Transverse colon (tissue), 4 donors: ENCODE results near the gene CRTC1. TPM values are rescaled to one million over a fixed set of nuclear protein-coding genes. Genes with fewer than 3 reads are reported as not detected.
"Not testable (repeated sequence)": the region's sequence is repeated elsewhere in the genome, so short reads cannot be mapped to it uniquely, and the experiment has no call there.

Experiments
- DNase-seq: peaks from one replicate; pipeline ENCODE4 v3.0.0-alpha.2; 2019
- H3K27ac ChIP-seq, 4 donors: fragments of 200-600 bp; sonication (generic); 2 replicates each; pipeline ENCODE4 v1.5.1; 2016 to 2018; ENCODE audit warnings: inconsistent platforms in 4 of 4
- H3K27me3 ChIP-seq: fragments of 200-600 bp; sonication (generic); 2 replicates; pipeline ENCODE4 v1.5.1; 2017; ENCODE audit warnings: inconsistent platforms
- H3K36me3 ChIP-seq, 4 donors: fragments of 200-600 bp; sonication (generic); 2 replicates each; pipeline ENCODE4 v1.5.1; 2017 to 2019; ENCODE audit warnings: inconsistent platforms in 4 of 4
- H3K4me1 ChIP-seq, 4 donors: fragments of 200-600 bp; sonication (generic); 2 replicates each; pipeline ENCODE4 v1.5.1; 2017 to 2020; ENCODE audit warnings: inconsistent platforms in 4 of 4
- H3K4me3 ChIP-seq, 4 donors: fragments of 200-600 bp; sonication (generic); 1 replicate in 1 of 4; 2 replicates in 3 of 4; pipeline versions ENCODE4 v1.5.1 to v1.6.1; 2017 to 2019; ENCODE audit warnings: inconsistent platforms in 4 of 4
- H3K9me3 ChIP-seq, 2 donors: fragments of 200-600 bp; sonication (generic); 2 replicates each; pipeline ENCODE4 v1.5.1; 2017 to 2019; ENCODE audit warnings: inconsistent platforms in 2 of 2
- EP300 ChIP-seq: sonication (generic); formaldehyde crosslinking; IDR thresholded peaks from one replicate; pipeline ENCODE4 v1.6.1; 2017; ENCODE audit warnings: antibody characterized with exemption, low read depth
- POLR2A ChIP-seq: fragments of 450-650 bp; IDR thresholded peaks from one replicate; pipeline ENCODE4 v1.6.1; 2016; ENCODE audit warnings: antibody characterized with exemption, mild to moderate bottlenecking, moderate library complexity
- POLR2AphosphoS5 ChIP-seq, 3 donors: sonication (generic); formaldehyde crosslinking; IDR thresholded peaks; one replicate each; pipeline ENCODE4 v1.6.1; 2016; ENCODE audit warnings: antibody characterized with exemption in 3 of 3
- WGBS, 2 donors: methylation state at CpG; one replicate each; pipeline ENCODE4 v1.1.5; 2018; ENCODE audit warnings: low coverage in 1 of 2; 5-methylcytosine and 5-hydroxymethylcytosine counted together
- in situ Hi-C, 4 donors: fragments of 200-750 bp; cut with MboI; loops; one replicate each; pipeline versions ENCODE4 v1.15.0 to v1.15.1; 2017; ENCODE audit warnings: low sequenced_read_pairs in 3 of 4, low pct_ligation_motif_present in 1 of 4, low pct_unique_long_range_greater_than_20kb in 1 of 4
- intact Hi-C: fragments of 100-400 bp; cut with DNase I; formaldehyde crosslinking; loops from one replicate; pipeline ENCODE4 v1.15.1; 2023; ENCODE audit warnings: low total_unique reads
- total RNA-seq, 4 donors: library from RNA; depleted of rRNA; stranded (reverse); fragments of >200 nt; gene quantifications; one replicate each; pipeline ENCODE4 v1.1.0, GENCODE V29; 2016
- TF ChIP-seq, protein P1 (sequence below), 5 experiments: fragments of 200-600 bp in 3 of 5; fragments of 450-650 bp in 2 of 5; sonication (generic) in 3 of 5; IDR thresholded peaks; 1 replicate in 2 of 5; 2 replicates in 3 of 5; pipeline ENCODE4 v1.5.1; 2016 to 2017; ENCODE audit warnings: antibody characterized with exemption in 5 of 5, inconsistent platforms in 3 of 5, mild to moderate bottlenecking in 2 of 5, moderate library complexity in 1 of 5

CRTC1 gene
- total RNA-seq, 4 donors from 2014 or later = 6.2 to 17.6 (median 7.7) TPM

DNA sequence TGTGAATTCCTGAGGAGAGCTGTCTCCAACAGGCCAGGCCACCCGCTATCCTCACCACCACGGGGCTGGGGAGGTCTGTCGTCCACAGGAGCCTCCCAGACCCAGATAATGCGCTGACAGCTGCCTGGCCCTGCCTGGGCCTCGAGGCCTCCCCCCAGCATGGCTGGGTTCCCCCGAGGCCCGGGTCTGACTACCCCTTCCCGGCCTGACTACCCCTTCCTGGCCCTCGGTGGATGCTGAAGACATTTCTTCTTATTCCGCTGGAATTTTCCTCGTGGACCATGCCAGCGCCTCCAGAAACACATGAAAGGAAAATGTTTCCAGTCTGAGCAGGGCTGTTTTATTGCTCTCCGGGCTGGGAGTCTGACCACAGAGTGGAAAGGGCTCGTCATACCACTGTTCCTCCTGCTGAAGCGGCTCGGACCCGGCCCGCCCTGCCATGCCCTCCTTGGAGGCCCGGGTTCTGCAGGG is 124.4 kb downstream of the CRTC1 start:
- H3K4me1 ChIP-seq = peaks cover 0 to 4% (median 2%) of the 10 kb centered on the region in 4 donors
- intact Hi-C loops (no loop called here), in situ Hi-C loops (loop anchor here in 1 of 4 donors (25.0 kb wide), 1 partner anchor 196 kb away; the partner anchor contains the start of genes CRLF1 and TMEM59L)
- H3K27ac ChIP-seq = no peak overlapping the region
- no peaks in the 10 kb centered on the region for H3K9me3 ChIP-seq
- TF ChIP-seq POLR2A (no peak), EP300 (no peak), POLR2AphosphoS5 (IDR thresholded peaks at IDR 0.05) (no peak)
- TF ChIP-seq, protein P1, sequence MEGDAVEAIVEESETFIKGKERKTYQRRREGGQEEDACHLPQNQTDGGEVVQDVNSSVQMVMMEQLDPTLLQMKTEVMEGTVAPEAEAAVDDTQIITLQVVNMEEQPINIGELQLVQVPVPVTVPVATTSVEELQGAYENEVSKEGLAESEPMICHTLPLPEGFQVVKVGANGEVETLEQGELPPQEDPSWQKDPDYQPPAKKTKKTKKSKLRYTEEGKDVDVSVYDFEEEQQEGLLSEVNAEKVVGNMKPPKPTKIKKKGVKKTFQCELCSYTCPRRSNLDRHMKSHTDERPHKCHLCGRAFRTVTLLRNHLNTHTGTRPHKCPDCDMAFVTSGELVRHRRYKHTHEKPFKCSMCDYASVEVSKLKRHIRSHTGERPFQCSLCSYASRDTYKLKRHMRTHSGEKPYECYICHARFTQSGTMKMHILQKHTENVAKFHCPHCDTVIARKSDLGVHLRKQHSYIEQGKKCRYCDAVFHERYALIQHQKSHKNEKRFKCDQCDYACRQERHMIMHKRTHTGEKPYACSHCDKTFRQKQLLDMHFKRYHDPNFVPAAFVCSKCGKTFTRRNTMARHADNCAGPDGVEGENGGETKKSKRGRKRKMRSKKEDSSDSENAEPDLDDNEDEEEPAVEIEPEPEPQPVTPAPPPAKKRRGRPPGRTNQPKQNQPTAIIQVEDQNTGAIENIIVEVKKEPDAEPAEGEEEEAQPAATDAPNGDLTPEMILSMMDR (IDR thresholded peaks at IDR 0.05) = no peak
- DNase-seq = no peak
- H3K36me3 ChIP-seq = no peaks in the 10 kb centered on the region
- no peak overlapping the region for H3K4me3 ChIP-seq
- H3K27me3 ChIP-seq = peaks cover 3% of the 10 kb centered on the region
- WGBS, 2 donors = 72% methylated on average over 19 of the region's 19 CpGs; no CpG with 5 or more reads in 1 of the 2 donors

DNA sequence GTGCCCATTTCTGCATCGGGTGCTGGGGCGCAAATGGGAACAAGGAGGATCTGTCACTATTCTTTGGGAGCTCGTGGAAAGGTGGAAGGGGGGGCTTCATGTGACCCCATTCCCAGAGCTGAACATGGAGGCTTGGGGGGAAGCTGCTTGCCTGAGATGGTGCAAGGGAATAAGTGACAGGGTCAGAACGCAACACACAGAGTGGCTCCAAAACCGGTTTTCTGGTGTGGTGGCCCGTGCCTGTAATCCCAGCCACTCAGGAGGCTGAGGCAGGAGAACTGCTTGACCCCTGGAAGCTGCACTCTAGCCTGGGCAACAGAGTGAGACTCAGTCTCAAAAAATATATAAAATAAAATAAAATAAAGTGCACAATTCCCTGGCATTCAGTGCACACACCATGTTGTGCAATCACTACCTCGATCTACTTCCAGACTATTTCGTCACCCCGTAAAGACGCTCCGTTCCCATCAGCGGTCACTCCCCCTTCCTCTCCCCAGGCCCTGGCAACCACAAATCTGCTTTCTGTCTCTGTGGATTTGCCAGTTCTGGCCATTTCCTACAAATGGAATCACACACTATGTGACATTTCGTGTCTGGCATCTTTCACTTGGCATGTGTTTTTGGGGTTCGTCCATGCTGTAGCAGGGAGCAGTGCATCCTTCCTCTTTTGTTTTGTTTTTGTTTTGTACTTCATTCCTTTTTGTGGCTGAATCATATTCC is 125.8 kb downstream of the CRTC1 start:
- TF ChIP-seq POLR2AphosphoS5 (IDR thresholded peaks at IDR 0.05) (peak; percentile 56 to 67 (median 60)), EP300 (no peak)
- Histone ChIP-seq H3K36me3 (no peaks in the 10 kb centered on the region), H3K4me1 (peaks cover 0 to 4% (median 2%) of the 10 kb centered on the region in 4 donors), H3K27me3 (peaks cover 3% of the 10 kb centered on the region), H3K27ac (peak overlapping the region in 3 of 4 donors; percentile 26 to 57 (median 31)), H3K9me3 (no peaks in the 10 kb centered on the region), H3K4me3 (no peak overlapping the region)
- in situ Hi-C loops = loop anchor here in 1 of 4 donors (25.0 kb wide), 1 partner anchor 197 kb away; the partner anchor contains the start of genes CRLF1 and TMEM59L
- peak; percentile 36 for DNase-seq
- intact Hi-C loops = no loop called here
- WGBS, 2 donors = 50 to 60% methylated on average over 8 to 14 of the region's 14 CpGs

DNA sequence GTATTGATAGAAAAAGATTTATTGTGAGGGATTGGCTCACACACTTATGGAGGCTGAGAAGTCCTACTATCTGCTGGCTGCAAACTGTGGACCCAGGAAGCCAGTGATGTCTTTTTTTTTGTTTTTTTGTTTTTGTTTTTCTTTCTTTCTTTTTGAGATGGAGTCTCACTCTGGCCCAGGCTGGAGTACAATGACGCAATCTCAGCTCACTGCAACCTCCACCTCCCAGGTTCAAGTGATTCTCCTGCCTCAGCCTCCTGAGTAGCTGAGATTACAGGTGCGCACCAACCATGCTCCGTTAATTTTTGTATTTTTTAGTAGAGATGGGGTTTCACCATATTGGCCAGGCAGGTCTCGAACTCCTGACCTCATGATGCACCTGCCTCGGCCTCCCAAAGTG is 128.2 kb downstream of the CRTC1 start:
- in situ Hi-C loops = loop anchor here in 1 of 4 donors (25.0 kb wide), 1 partner anchor 199 kb away; the partner anchor contains the start of genes CRLF1 and TMEM59L
- H3K4me1 ChIP-seq, H3K27me3 ChIP-seq, H3K9me3 ChIP-seq, intact Hi-C loops, H3K36me3 ChIP-seq, DNase-seq, H3K4me3 ChIP-seq, H3K27ac ChIP-seq: not testable (repeated sequence)
- 90 to 92% methylated on average over 4 to 5 of the region's 5 CpGs for WGBS, 2 donors

DNA sequence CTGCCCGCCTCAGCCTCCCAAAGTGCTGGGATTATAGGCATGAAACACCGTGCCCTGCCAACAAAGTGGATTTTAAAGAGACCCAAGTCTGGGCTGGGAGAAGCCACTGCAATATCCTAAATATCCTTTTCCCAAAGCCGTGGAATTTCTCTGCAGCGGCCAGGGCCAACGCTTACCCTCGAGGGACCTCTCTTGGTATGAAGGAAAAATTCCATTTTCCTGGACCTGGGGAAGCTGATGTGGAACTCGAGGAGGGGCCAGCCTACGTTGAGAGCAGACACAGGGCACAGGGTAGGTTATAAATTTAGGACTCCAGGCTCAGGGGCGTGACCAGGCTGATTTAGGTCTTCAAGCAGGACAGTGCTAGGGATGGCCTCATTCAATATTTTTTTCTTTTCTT is 130.6 kb downstream of the CRTC1 start:
- Histone ChIP-seq H3K36me3 (no peaks in the 10 kb centered on the region), H3K4me1 (peaks cover 0 to 2% (median under 1%) of the 10 kb centered on the region in 4 donors), H3K9me3 (no peaks in the 10 kb centered on the region), H3K27ac (no peak overlapping the region), H3K4me3 (no peak overlapping the region), H3K27me3 (no peaks in the 10 kb centered on the region)
- DNase-seq = no peak
- intact Hi-C loops (no loop called here), in situ Hi-C loops (loop anchor here in 1 of 4 donors (25.0 kb wide), 1 partner anchor 202 kb away; the partner anchor contains the start of genes CRLF1 and TMEM59L)
- WGBS, 2 donors = 53% methylated on average over 9 of the region's 9 CpGs; no CpG with 5 or more reads in 1 of the 2 donors
- TF ChIP-seq POLR2A (no peak), POLR2AphosphoS5 (IDR thresholded peaks at IDR 0.05) (no peak), EP300 (no peak)
- TF ChIP-seq, protein P1 (IDR thresholded peaks at IDR 0.05) = no peak

DNA sequence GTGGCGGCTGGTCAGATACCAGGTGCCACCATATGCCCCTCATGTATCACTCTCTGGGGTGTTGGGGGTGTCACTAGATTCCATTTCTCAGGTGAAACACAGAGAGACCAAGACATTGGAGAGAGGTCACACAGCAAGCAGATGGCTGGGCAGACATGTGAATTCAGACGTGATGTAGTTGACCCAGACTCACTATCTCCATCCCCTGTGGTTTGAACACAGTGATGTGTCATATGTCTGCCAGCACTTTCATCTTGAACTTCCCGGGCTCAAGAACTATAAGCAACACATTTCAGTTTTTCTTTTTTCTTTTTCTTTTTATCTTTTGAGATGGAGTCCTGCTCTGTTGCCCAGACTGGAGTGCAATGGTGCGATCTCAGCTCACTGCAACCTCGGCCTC is 132.2 kb downstream of the CRTC1 start:
- no peaks in the 10 kb centered on the region for H3K4me1 ChIP-seq
- H3K27me3 ChIP-seq = no peaks in the 10 kb centered on the region
- H3K4me3 ChIP-seq = no peak overlapping the region
- in situ Hi-C loops = loop anchor here in 1 of 4 donors (25.0 kb wide), 1 partner anchor 203 kb away; the partner anchor contains the start of genes CRLF1 and TMEM59L
- no peak for TF ChIP-seq POLR2A
- TF ChIP-seq, protein P1 (IDR thresholded peaks at IDR 0.05) = no peak
- 91% methylated on average over 5 of the region's 5 CpGs; no CpG with 5 or more reads in 1 of the 2 donors for WGBS, 2 donors
- DNase-seq = no peak
- H3K9me3 ChIP-seq = no peaks in the 10 kb centered on the region
- no peaks in the 10 kb centered on the region for H3K36me3 ChIP-seq
- no peak overlapping the region for H3K27ac ChIP-seq
- intact Hi-C loops = no loop called here

DNA sequence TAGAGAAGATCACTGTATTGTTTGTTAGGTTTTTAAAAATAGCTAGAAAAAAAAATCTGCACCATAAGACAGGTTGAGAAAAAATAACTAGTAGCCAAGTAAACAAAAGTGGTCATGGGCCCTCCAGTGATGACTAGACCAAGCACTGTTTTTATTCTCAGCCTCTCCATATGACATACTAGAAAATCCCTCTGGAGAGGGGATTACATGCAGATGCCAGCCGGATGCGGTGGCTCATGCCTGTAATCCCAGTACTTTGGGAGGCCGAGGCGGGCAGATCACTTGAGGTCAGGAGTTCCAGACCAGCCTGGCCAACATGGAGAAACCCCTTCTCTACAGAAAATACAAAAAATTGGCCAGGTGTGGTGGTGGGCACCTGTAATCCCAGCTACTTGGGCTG is 133.2 kb downstream of the CRTC1 start:
- H3K9me3 ChIP-seq, H3K4me3 ChIP-seq, H3K36me3 ChIP-seq, DNase-seq, H3K4me1 ChIP-seq, intact Hi-C loops, H3K27me3 ChIP-seq, H3K27ac ChIP-seq: not testable (repeated sequence)
- in situ Hi-C loops = loop anchor here in 1 of 4 donors (25.0 kb wide), 1 partner anchor 204 kb away; the partner anchor contains the start of genes CRLF1 and TMEM59L
- WGBS, 2 donors = 77 to 81% methylated on average over 4 of the region's 4 CpGs
